Subcutaneous adipose tissue (tissue), 4 donors: Measurements from ENCODE around the gene DNAJC16. TPM values are rescaled to one million over a fixed set of nuclear protein-coding genes. Genes with fewer than 3 reads are reported as not detected.

Experiments used
- CTCF ChIP-seq: fragments of 450-650 bp; IDR thresholded peaks from one replicate; pipeline ENCODE4 v1.5.1; 2016; ENCODE audit warnings: low read depth, mild to moderate bottlenecking, control low read depth, antibody characterized with exemption, moderate library complexity
- total RNA-seq, 4 donors: library from RNA; depleted of rRNA; stranded (reverse); fragments of >200 nt; gene quantifications; one replicate each; pipeline ENCODE4 v1.1.0, GENCODE V29; 2016

Gene DNAJC16
- total RNA-seq, 4 donors from 2014 or later, result 12.1 to 22.3 (median 13.8) TPM

- TF ChIP-seq CTCF, result no peak
These were observed 37.5 kb upstream of the DNAJC16 start for GRCh38 chr1:15489052-15489736.

- TF ChIP-seq CTCF, result no peak
These were observed 34.1 kb upstream of the DNAJC16 start for GRCh38 chr1:15492596-15492995.

- no peak for TF ChIP-seq CTCF
These were observed 32.7 kb upstream of the DNAJC16 start for GRCh38 chr1:15493869-15494390.

- TF ChIP-seq CTCF, result no peak
These were observed 26.2 kb upstream of the DNAJC16 start for GRCh38 chr1:15500184-15501178.

- no peak for TF ChIP-seq CTCF
These were observed 25.2 kb upstream of the DNAJC16 start for GRCh38 chr1:15501208-15502032.

GRCh38 chr1:15504436-15504835, 22.2 kb upstream of the DNAJC16 start:
- no peak for TF ChIP-seq CTCF
